AG04450 (cell line): ENCODE results near the gene ATXN1. TPM values are rescaled to one million over a fixed set of nuclear protein-coding genes. Genes with fewer than 3 reads are reported as not detected.

Experiments
- CTCF ChIA-PET: fragments of 300-600, 350-600 bp; formaldehyde crosslinking; extraction: SDS; loops from one replicate; lab custom pipeline; 2022; ENCODE audit warnings: antibody characterized with exemption, inconsistent platforms; lab: Charles Lee
- POLR2A ChIA-PET: fragments of 350-600 bp; formaldehyde crosslinking; extraction: SDS; loops from one replicate; lab custom pipeline; 2021; ENCODE audit warnings: antibody characterized with exemption, inconsistent platforms; lab: Yijun Ruan, JAX
- DNase-seq: peaks from one replicate; pipeline ENCODE4 v3.0.0-alpha.2; 2011; ENCODE audit warnings: low read depth, low spot score
- H3K27ac ChIP-seq: one replicate; pipeline ENCODE4 v1.5.1; 2012; ENCODE audit warnings: low read depth, low read length, control low read depth
- H3K27me3 ChIP-seq: one replicate; pipeline ENCODE4 v1.6.0; 2012; ENCODE audit warnings: low read length; ENCODE audit not compliant: control insufficient read depth, insufficient read depth
- H3K4me3 ChIP-seq: 2 replicates; pipeline ENCODE4 v1.5.1; 2011; ENCODE audit warnings: mild to moderate bottlenecking, low read depth, low read length, control low read depth
- H3K9me3 ChIP-seq: 2 replicates; pipeline ENCODE4 v1.5.1; 2012; ENCODE audit warnings: low read length; ENCODE audit not compliant: control insufficient read depth, insufficient read depth
- polyA plus RNA-seq: library from polyadenylated mRNA; depleted of rRNA; stranded (reverse); fragments of >200 nt; gene quantifications from 2 replicates; pipeline ENCODE4 v1.2.3, GENCODE V29; 2011
- TF ChIP-seq, protein P1 (sequence below): IDR thresholded peaks from 2 replicates; pipeline ENCODE4 v1.5.1; 2011; ENCODE audit warnings: low read depth, low read length, control low read depth, inconsistent platforms

The ATXN1 gene
- polyA plus RNA-seq, 1 experiment = 12.6 TPM

DNA sequence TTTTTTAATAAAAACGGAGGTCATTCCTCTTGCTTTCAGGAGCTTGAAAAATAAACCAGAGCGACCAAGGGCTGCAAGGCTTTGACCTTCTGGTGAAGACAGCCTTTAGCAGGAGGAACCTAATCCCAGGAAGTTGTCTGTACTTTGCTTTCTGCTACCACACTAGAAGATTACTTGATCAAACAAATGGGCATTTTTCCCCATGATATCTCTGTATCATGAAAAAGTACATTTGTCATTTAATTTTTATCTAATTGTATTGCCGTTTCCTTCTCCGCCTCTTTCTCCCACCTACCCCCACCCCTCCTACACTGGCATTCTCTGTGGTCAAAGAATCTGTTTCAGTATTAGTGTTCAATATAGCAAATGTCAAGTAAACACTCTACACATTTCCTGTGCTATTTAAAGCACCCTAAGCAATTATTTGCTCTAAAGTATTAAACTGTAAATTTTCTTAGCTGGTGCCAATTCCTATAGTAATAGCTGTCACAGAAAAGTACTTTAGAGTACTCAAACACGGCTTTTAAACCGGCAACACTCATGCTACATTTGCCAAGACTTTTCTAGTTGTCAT lies 29.7 kb downstream of the ATXN1 start:
- DNase-seq = no peak
- TF ChIP-seq, protein P1, sequence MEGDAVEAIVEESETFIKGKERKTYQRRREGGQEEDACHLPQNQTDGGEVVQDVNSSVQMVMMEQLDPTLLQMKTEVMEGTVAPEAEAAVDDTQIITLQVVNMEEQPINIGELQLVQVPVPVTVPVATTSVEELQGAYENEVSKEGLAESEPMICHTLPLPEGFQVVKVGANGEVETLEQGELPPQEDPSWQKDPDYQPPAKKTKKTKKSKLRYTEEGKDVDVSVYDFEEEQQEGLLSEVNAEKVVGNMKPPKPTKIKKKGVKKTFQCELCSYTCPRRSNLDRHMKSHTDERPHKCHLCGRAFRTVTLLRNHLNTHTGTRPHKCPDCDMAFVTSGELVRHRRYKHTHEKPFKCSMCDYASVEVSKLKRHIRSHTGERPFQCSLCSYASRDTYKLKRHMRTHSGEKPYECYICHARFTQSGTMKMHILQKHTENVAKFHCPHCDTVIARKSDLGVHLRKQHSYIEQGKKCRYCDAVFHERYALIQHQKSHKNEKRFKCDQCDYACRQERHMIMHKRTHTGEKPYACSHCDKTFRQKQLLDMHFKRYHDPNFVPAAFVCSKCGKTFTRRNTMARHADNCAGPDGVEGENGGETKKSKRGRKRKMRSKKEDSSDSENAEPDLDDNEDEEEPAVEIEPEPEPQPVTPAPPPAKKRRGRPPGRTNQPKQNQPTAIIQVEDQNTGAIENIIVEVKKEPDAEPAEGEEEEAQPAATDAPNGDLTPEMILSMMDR = no peak
- no peak overlapping the region for H3K4me3 ChIP-seq
- H3K27ac ChIP-seq = no peak overlapping the region
- ChIA-PET CTCF (interaction anchor here (0.7 to 1.7 kb wide), 4 partner anchors 32 to 399 kb away, joined by 4 to 8 read pairs (median 5); no protein-coding TSS in a partner anchor), POLR2A (interaction anchor here (0.6 to 1.3 kb wide), 2 partner anchors 8 to 29 kb away, joined by 4 to 5 read pairs; no protein-coding TSS in a partner anchor)
- H3K27me3 ChIP-seq = no peaks in the 10 kb centered on the region
- H3K9me3 ChIP-seq = no peaks in the 10 kb centered on the region

DNA sequence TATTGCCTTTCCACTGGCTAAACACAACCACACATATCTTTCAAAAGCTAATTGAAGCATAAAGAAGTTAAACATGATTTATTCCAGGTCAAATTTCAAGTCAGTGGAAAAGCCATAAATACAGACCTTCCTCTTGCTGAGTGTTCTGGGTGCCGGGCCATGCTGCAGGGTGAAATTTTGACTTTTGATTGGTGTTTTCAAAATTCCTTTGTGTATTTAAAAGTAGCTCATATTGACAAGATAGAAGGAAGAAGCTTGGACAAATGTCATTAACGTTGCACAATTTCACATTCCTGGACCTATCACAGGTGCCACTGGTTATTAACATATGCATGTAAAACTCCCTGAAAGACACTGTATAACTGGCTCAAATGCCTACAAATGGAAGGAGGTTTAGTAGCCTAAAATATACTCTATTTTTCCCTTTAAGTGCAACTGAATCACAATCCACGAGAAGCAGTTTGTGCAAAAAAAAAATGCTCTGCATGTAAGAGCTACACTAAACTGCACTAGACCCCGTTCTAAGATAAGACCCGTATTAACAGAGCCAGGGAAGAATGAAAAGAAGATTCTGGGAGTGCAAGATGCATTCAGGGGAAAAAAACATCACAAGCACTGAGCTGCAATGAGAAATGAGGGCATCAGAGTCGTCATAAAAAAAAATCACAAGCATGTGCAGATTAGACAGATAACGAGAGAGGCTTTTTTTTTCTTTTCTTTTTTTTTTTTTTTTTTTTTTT lies 30.4 kb downstream of the ATXN1 start:
- DNase-seq = no peak
- TF ChIP-seq, protein P1 = no peak
- no peaks in the 10 kb centered on the region for H3K27me3 ChIP-seq
- ChIA-PET CTCF (interaction anchor here (0.7 to 1.7 kb wide), 3 partner anchors 33 to 397 kb away, joined by 4 to 8 read pairs (median 5); no protein-coding TSS in a partner anchor), POLR2A (interaction anchor here (1.3 kb wide), 1 partner anchor 9 kb away, joined by 4 read pairs; no protein-coding TSS in a partner anchor)
- no peaks in the 10 kb centered on the region for H3K9me3 ChIP-seq
- no peak overlapping the region for H3K27ac ChIP-seq
- H3K4me3 ChIP-seq = no peak overlapping the region

DNA sequence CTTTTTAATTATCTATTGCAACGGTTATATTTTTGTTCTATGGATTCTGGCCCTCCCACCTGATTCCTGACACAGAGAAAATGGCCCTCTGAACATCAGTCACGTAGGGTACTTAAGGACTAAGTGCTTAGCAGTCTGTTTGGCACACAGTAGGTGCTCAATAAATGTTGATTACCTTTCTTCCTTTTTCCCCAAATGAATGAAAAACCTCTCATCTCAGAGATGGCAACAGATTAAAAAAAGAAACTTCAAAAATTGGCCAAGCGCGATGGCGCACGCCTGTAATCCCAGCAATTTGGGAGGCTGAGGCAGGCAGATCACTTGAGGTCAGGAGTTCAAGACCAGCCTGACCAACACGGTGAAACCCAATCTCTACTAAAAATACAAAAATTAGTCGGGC lies 31.5 kb downstream of the ATXN1 start:
- POLR2A ChIA-PET = interaction anchor here (0.9 kb wide), 1 partner anchor 9 kb away, joined by 4 read pairs; no protein-coding TSS in a partner anchor
- no peak overlapping the region for H3K4me3 ChIP-seq
- DNase-seq = no peak
- H3K27me3 ChIP-seq = no peaks in the 10 kb centered on the region
- no peak overlapping the region for H3K27ac ChIP-seq
- CTCF ChIA-PET = interaction anchor here (0.8 kb wide), 1 partner anchor 17 kb away, joined by 3 read pairs; no protein-coding TSS in a partner anchor
- H3K9me3 ChIP-seq = no peaks in the 10 kb centered on the region
- TF ChIP-seq, protein P1 = no peak

DNA sequence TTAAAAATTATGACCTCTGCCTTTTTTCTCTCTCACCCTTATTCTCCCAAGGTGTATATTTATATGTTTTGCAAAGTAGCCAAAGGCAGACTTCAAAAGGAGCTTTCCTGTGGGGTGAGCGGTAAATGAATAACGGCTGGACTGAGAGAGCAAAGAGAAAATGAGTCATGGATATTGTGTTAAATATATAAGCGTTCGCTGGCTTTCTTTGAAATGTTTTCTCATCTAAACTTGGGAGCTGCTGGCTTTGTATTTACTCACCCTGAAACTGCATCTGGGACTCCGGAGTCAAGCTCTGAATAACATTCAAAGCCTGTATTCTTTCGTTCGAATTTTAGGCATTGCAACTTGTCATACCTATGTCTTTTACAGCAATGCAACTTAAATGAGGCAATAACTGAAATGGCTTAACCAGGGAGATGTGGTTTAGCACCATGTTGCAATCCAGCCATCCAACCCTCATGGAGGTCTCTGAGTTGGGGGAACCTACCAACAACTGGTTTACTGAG lies 32.0 kb downstream of the ATXN1 start:
- TF ChIP-seq, protein P1 = no peak
- no peaks in the 10 kb centered on the region for H3K9me3 ChIP-seq
- no peak overlapping the region for H3K4me3 ChIP-seq
- CTCF ChIA-PET = interaction anchor here (0.8 to 0.9 kb wide), 2 partner anchors 16 to 47 kb away, joined by 3 read pairs; no protein-coding TSS in a partner anchor
- POLR2A ChIA-PET = interaction anchor here (0.9 kb wide), 1 partner anchor 10 kb away, joined by 4 read pairs; no protein-coding TSS in a partner anchor
- H3K27ac ChIP-seq = peak overlapping the region; percentile 25
- H3K27me3 ChIP-seq = no peaks in the 10 kb centered on the region
- no peak for DNase-seq
